Anterior cingulate cortex (tissue), 58 donors: ENCODE data around the gene OR10G6.
"Not testable (repeated sequence)": the region's sequence is repeated elsewhere in the genome, so short reads cannot be mapped to it uniquely, and the experiment has no call there.

Source experiments
- DNase-seq, 58 donors: peaks; one replicate each; lab custom pipeline; 2025; lab: John Stamatoyannopoulos, UW

OR10G6 gene

GRCh38 chr11:123995119-123995518, at the start of gene OR10G6:
TSS of gene OR10G6 (minus strand) at chr11:123995161. CDS start at chr11:123995161, 0 bp downstream.
- no peak for DNase-seq

- no peak for DNase-seq
Measured at GRCh38 chr11:124043420-124043819, 48.5 kb upstream of the OR10G6 start.

GRCh38 chr11:124041254-124041653, 46.3 kb upstream of the OR10G6 start, which contains the start of gene OR10G7:
TSS of gene OR10G7 (minus strand) at chr11:124041325. CDS start at chr11:124039001, 2,324 bp downstream.
- no peak for DNase-seq

- no peak for DNase-seq
Measured at GRCh38 chr11:124039557-124039956, 44.6 kb upstream of the OR10G6 start.

GRCh38 chr11:124036666-124037065, 41.7 kb upstream of the OR10G6 start:
- DNase-seq: no peak

- no peak for DNase-seq
Measured at GRCh38 chr11:124026498-124026897, 31.5 kb upstream of the OR10G6 start, which contains the start of gene OR10G8. TSS of gene OR10G8 (plus strand) at chr11:124026798. CDS start at chr11:124029623, 2,825 bp downstream.

GRCh38 chr11:124015837-124016236, 20.9 kb upstream of the OR10G6 start:
- DNase-seq: not testable (repeated sequence)

GRCh38 chr11:124012697-124013096, 17.7 kb upstream of the OR10G6 start, which contains the start of gene OR10G4:
TSS of gene OR10G4 (plus strand) at chr11:124012997. CDS start at chr11:124015575, 2,578 bp downstream.
- DNase-seq: no peak

- no peak for DNase-seq
Measured at GRCh38 chr11:123979311-123979710, 15.7 kb downstream of the OR10G6 start.

- DNase-seq: no peak
Measured at GRCh38 chr11:123977731-123978347, 17.1 kb downstream of the OR10G6 start, which contains the start of gene OR10S1. TSS of gene OR10S1 (minus strand) at chr11:123977781. CDS start at chr11:123977664, 117 bp downstream.

GRCh38 chr11:123976770-123977560, 18.0 kb downstream of the OR10G6 start:
- DNase-seq: no peak

GRCh38 chr11:123973816-123974215, 21.1 kb downstream of the OR10G6 start:
- no peak for DNase-seq

- no peak for DNase-seq
Measured at GRCh38 chr11:123956752-123957151, 38.2 kb downstream of the OR10G6 start.

GRCh38 chr11:123945132-123945531, 49.8 kb downstream of the OR10G6 start:
- DNase-seq: no peak
